Activated gamma-delta T cell treated with anti-CD3 and anti-CD28 coated beads, Interleukin-2, amount 50 U/mL, for 16 hours (primary cell): ENCODE data around the gene FRAS1.
"Not testable (repeated sequence)": the region's sequence is repeated elsewhere in the genome, so short reads cannot be mapped to it uniquely, and the experiment has no call there.

Source experiments
- DNase-seq: peaks from one replicate; pipeline ENCODE4 v3.0.0-alpha.2; 2020; ENCODE audit warnings: low read depth

The FRAS1 gene

GRCh38 chr4:78100060-78100459, 42.9 kb downstream of the FRAS1 start:
- no peak for DNase-seq

- DNase-seq = no peak
Observed at GRCh38 chr4:78119698-78120097, 62.6 kb downstream of the FRAS1 start.

GRCh38 chr4:78120144-78120880, 63.2 kb downstream of the FRAS1 start:
- DNase-seq = no peak

- no peak for DNase-seq
Observed at GRCh38 chr4:78121338-78121904, 64.3 kb downstream of the FRAS1 start.

GRCh38 chr4:78125834-78126331, 68.8 kb downstream of the FRAS1 start:
- DNase-seq = not testable (repeated sequence)

GRCh38 chr4:78129383-78130108, 72.4 kb downstream of the FRAS1 start:
- DNase-seq = no peak

GRCh38 chr4:78131403-78131802, 74.3 kb downstream of the FRAS1 start:
- no peak for DNase-seq

GRCh38 chr4:78136109-78137081, 79.3 kb downstream of the FRAS1 start:
- DNase-seq = no peak

GRCh38 chr4:78137532-78137931, 80.4 kb downstream of the FRAS1 start:
- no peak for DNase-seq

- no peak for DNase-seq
Observed at GRCh38 chr4:78138252-78138651, 81.1 kb downstream of the FRAS1 start.

GRCh38 chr4:78143634-78144033, 86.5 kb downstream of the FRAS1 start:
- no peak for DNase-seq

GRCh38 chr4:78145008-78145407, 87.9 kb downstream of the FRAS1 start:
- DNase-seq = no peak

GRCh38 chr4:78145622-78146021, 88.5 kb downstream of the FRAS1 start:
- no peak for DNase-seq

GRCh38 chr4:78149751-78150542, 92.8 kb downstream of the FRAS1 start:
- no peak for DNase-seq

- DNase-seq = no peak
Observed at GRCh38 chr4:78150543-78150864, 93.4 kb downstream of the FRAS1 start.

GRCh38 chr4:78152795-78153194, 95.7 kb downstream of the FRAS1 start:
- DNase-seq = no peak

GRCh38 chr4:78154972-78155590, 98.0 kb downstream of the FRAS1 start:
- no peak for DNase-seq

GRCh38 chr4:78155616-78156105, 98.5 kb downstream of the FRAS1 start:
- DNase-seq = no peak

- DNase-seq = no peak
Observed at GRCh38 chr4:78156520-78156919, 99.4 kb downstream of the FRAS1 start.

- DNase-seq = no peak
Observed at GRCh38 chr4:78162342-78162741, 105.2 kb downstream of the FRAS1 start.

- no peak for DNase-seq
Observed at GRCh38 chr4:78162821-78163220, 105.7 kb downstream of the FRAS1 start.
